ENCODE results near the gene FOXP1.

Gene FOXP1

DNA sequence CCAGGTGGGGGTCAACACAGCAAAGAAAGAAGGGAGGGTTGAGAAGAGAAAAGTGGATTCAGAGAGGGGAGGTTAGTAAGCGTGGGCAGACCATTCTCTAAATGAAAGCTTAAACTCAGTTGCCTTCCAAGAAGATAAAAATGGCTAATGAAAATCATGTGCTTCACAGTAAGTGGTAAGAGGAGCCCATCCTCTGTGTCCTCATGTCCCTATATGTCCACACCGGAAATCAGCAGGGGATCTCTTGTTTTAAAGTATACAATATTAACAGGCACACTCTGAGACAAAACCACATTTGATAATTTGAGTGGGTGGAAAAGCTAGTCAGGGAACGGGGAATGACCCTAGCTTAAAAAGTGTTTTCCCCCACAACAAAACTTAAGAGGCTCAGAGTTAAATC is 4.4 kb upstream of the FOXP1 start:
- in situ Hi-C loops (cut with MboI; ENCODE audit: low sequenced_read_pairs) = no loop called here

DNA sequence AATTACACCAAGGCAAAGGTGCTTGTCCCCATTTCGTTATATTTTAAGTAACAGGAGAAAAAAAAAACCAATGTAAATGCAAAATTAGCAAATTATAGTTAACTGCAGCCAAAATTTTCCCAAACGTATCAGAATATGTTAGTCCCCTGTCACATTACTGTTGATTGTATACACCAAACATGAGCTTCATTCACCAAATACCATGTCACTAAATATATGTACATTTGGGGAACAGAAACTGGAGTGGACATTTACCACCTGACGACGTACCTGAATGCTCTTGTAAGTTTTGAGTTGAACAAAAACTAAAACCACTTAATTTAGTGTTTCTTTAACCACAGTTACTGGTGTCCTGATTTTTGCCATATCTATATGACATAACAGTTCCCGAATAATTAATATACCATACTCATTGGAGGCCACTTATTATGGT is 3.3 kb upstream of the FOXP1 start:
- in situ Hi-C loops (cut with MboI; ENCODE audit: low sequenced_read_pairs) = no loop called here

- in situ Hi-C loops (cut with MboI; ENCODE audit: low sequenced_read_pairs) = no loop called here
Observed at GRCh38 chr3:71585887-71586809, 2.6 kb upstream of the FOXP1 start.

DNA sequence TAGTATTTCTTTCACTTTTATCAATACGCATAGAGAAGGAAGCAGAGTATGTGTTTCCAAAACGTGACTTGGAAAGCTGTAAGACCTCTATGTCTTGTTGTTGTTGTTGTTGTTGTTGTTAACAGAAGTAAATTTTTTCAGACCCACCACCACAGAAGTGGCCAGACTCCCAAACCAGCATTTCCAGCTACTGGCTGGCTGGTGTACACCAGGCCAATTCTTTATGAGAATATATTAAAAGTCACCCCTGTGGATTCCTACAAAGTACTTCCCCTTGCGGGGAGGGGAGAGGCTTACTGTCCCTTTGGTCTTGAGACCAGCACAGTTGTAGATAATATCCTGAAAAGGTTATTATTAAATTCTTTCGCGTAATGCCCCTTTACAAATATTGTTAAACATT is 1.6 kb upstream of the FOXP1 start:
- in situ Hi-C loops (cut with MboI; ENCODE audit: low sequenced_read_pairs) = no loop called here

- in situ Hi-C loops (cut with MboI; ENCODE audit: low sequenced_read_pairs) = no loop called here
Observed at GRCh38 chr3:71584394-71585011, 975 bp upstream of the FOXP1 start.

DNA sequence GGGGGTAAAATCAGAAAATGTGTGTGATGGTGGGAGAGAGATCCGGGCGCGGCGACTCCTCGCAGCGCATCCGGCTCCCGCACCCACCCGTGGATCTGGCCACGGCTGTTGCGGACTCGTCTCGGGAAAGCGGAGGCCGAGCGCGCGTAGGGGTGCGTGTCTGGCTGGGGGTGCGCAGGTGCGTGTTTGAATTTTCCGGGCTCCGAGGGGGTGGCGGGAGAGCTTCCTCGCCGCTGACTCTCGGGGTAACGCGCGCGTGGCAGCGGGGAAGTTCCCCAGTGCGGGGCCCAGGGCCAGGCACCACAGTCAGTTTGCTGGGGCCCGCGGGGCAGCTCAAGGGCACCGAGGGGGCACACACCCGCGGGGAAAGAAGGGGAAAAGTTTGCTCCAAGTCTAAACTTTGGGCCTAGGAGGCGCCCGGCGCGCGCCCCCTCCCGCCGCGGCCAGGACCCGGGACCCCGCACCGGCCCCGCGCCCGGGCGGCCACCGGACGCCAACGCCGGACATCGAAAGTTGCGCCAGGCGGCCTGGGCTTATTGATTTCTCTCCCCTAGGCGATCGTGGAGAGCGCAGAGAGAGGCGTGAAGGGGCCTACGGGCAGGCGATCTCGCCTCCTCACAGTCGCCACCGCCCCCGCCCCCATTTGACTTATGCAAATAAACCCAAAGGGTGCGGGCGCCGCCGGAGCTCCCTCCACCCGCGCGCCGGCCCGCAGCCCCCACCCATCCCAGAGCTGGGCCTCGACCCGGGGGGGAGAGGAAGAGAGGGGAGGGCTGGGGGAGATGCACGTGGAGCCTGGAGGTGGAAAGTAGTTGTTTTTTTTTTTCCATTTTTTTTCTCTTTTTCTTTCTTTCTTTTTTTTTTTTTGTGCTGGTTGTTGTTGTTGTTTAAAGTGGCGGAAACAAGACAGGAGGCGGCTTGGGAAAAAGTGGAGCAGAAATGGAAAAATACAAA is 639 bp downstream of the FOXP1 start:
- in situ Hi-C loops (cut with MboI; ENCODE audit: low sequenced_read_pairs) = no loop called here

DNA sequence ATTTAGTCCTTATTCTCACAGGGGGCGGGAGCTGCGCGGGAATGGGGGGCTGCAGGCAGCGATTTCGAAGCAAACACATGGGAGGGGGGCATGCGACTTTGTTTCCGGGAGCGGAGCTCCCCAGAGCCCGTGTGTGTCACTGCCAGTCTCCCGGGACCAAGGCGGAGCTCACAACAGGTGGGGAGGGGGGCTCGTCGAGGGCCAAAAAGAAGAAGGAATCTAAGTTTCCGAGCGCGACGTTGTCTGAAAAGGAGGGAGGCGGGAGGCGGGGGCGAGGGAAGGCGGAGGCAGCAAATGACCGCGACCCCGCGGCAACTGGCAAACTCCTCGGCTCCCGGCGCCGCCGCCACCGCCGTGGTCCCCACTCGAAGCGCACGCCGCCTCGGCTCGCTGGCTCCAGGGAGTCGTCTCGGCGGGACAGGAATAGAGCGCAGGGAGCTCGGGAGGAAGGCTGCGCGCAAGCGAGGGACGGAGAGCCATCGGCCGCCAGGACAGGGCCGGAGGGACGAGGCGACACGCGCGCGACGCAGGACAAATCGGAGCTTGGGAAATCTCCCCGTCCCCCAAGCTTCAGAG is 1.4 kb downstream of the FOXP1 start:
- in situ Hi-C loops (cut with MboI; ENCODE audit: low sequenced_read_pairs) = no loop called here

GRCh38 chr3:71581457-71582035 is 2.0 kb downstream of the FOXP1 start:
- in situ Hi-C loops (cut with MboI; ENCODE audit: low sequenced_read_pairs) = no loop called here

GRCh38 chr3:71580636-71581456 is 2.7 kb downstream of the FOXP1 start:
- in situ Hi-C loops (cut with MboI; ENCODE audit: low sequenced_read_pairs) = no loop called here

GRCh38 chr3:71579935-71580406 is 3.6 kb downstream of the FOXP1 start:
- in situ Hi-C loops (cut with MboI; ENCODE audit: low sequenced_read_pairs) = no loop called here

- in situ Hi-C loops (cut with MboI; ENCODE audit: low sequenced_read_pairs) = no loop called here
Observed at GRCh38 chr3:71579326-71579934, 4.1 kb downstream of the FOXP1 start.

DNA sequence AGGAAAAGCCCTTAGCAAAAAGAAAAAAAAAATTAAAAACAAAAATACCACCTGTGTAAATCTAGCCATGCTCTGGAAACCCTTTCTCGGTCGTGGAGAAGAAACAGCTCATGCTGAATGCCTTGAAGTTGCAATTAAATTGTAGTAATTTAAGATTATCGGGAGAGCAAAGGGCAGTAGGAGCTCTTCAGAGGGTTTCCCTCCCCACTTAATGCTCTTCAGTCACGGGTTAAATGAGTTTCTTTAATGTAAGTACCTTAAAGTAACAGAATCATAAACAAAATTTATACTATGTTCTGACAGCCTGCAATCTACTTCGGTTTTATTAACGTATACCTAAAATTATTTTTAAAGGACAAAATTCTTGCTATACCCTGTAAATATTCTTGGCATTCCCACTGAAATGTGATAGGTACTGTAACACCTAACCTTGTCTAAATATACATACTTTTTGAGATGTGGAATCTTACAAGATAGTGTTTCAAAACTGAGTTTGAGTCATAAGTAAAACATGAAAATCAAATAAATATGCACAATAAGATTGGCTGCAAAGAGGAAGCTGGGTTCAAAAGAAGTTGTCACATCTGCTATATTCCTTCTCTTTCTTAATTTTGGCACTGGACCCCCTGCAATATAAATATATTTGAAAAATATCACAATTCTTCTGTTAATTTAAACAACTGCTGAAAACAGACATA is 5.3 kb downstream of the FOXP1 start:
- in situ Hi-C loops (cut with MboI; ENCODE audit: low sequenced_read_pairs) = no loop called here

DNA sequence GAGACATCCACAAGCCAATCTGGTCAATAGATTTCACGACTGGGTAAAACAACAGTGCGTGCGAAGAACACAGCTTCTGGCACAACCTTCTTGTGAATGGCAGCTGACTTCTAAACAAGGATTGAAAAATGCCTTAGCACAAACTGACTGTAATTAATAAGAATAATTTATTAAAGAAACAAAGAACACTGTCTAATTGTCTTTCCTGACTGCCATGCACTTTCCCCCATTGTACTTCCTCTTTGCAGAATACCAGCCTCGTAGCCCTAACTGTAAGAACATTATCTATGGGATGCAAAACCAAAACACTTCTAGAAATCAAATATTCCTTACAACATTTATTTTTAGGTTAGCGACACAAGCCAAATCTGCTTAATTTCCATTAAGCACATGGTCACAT is 6.5 kb downstream of the FOXP1 start:
- in situ Hi-C loops (cut with MboI; ENCODE audit: low sequenced_read_pairs) = no loop called here

DNA sequence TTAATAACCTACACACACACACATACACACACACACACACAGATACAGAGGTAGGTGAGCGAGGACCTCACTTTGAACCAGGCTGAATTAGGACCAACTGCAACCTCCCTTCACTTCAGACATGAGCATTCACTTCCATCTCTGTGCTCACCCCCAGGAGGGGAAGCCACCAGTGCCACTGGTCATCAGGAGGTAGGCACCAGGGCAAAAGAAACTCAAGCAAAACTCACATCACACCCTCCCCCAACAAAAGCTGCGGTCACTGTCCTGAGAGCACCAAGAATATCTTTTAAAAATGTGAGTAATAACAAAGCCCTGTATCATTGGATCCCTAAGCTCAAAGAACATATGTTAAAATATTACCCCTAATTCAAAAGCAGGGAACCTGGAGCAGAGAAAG is 8.1 kb downstream of the FOXP1 start:
- in situ Hi-C loops (cut with MboI; ENCODE audit: low sequenced_read_pairs) = no loop called here

GRCh38 chr3:71573181-71573580 is 10.3 kb downstream of the FOXP1 start:
- in situ Hi-C loops (cut with MboI; ENCODE audit: low sequenced_read_pairs) = no loop called here

- in situ Hi-C loops (cut with MboI; ENCODE audit: low sequenced_read_pairs) = no loop called here
Observed at GRCh38 chr3:71570546-71570945, 13.0 kb downstream of the FOXP1 start.

- in situ Hi-C loops (cut with MboI; ENCODE audit: low sequenced_read_pairs) = no loop called here
Observed at GRCh38 chr3:71568207-71568606, 15.3 kb downstream of the FOXP1 start.

GRCh38 chr3:71566776-71567175 is 16.8 kb downstream of the FOXP1 start:
- in situ Hi-C loops (cut with MboI; ENCODE audit: low sequenced_read_pairs) = no loop called here
